Measurements from ENCODE around the gene WFIKKN2. TPM values are rescaled to one million over a fixed set of nuclear protein-coding genes. Genes with fewer than 3 reads are reported as not detected.
"Not testable (repeated sequence)": the region's sequence is repeated elsewhere in the genome, so short reads cannot be mapped to it uniquely, and the experiment has no call there.

Gene WFIKKN2
- total RNA-seq, 1 experiment from 2014 or later = not detected

- no peak for DNase-seq (ENCODE audit: low spot score)
Measured at GRCh38 chr17:50853781-50854180, 18.4 kb downstream of the WFIKKN2 start.

- DNase-seq (ENCODE audit: low spot score) = no peak
Measured at GRCh38 chr17:50855708-50856330, 20.4 kb downstream of the WFIKKN2 start.

- no peak for DNase-seq (ENCODE audit: low spot score)
Measured at GRCh38 chr17:50856431-50856830, 21.0 kb downstream of the WFIKKN2 start.

GRCh38 chr17:50858486-50859225, 23.3 kb downstream of the WFIKKN2 start:
- DNase-seq (ENCODE audit: low spot score) = no peak

GRCh38 chr17:50859727-50860126, 24.3 kb downstream of the WFIKKN2 start:
- not testable (repeated sequence) for DNase-seq (ENCODE audit: low spot score)

- no peak for DNase-seq (ENCODE audit: low spot score)
Measured at GRCh38 chr17:50861334-50861676, 25.9 kb downstream of the WFIKKN2 start.

GRCh38 chr17:50861822-50862528, 26.6 kb downstream of the WFIKKN2 start:
- no peak for DNase-seq (ENCODE audit: low spot score)

GRCh38 chr17:50863221-50863843, 27.9 kb downstream of the WFIKKN2 start:
- DNase-seq (ENCODE audit: low spot score) = peak; percentile 45

- DNase-seq (ENCODE audit: low spot score) = no peak
Measured at GRCh38 chr17:50863931-50864330, 28.5 kb downstream of the WFIKKN2 start.

GRCh38 chr17:50864747-50865059, 29.3 kb downstream of the WFIKKN2 start:
- DNase-seq (ENCODE audit: low spot score) = no peak

- peak; percentile 36 for DNase-seq (ENCODE audit: low spot score)
Measured at GRCh38 chr17:50865060-50865867, 29.9 kb downstream of the WFIKKN2 start.

GRCh38 chr17:50865868-50866260, 30.5 kb downstream of the WFIKKN2 start:
- no peak for DNase-seq (ENCODE audit: low spot score)

- peak; percentile 96 for DNase-seq (ENCODE audit: low spot score)
Measured at GRCh38 chr17:50866261-50866949, 31.0 kb downstream of the WFIKKN2 start, which contains the start of gene TOB1. Gene TOB1 (minus strand): TSS chr17:50866354. CDS start chr17:50864017, 2,337 bp downstream.

- peak; percentile 77 for DNase-seq (ENCODE audit: low spot score)
Measured at GRCh38 chr17:50866950-50867362, 31.6 kb downstream of the WFIKKN2 start.

- peak; percentile 98 for DNase-seq (ENCODE audit: low spot score)
Measured at GRCh38 chr17:50867363-50868139, 32.2 kb downstream of the WFIKKN2 start.

- no peak for DNase-seq (ENCODE audit: low spot score)
Measured at GRCh38 chr17:50868140-50868438, 32.7 kb downstream of the WFIKKN2 start.

GRCh38 chr17:50868602-50869001, 33.2 kb downstream of the WFIKKN2 start:
- DNase-seq (ENCODE audit: low spot score) = no peak

- no peak for DNase-seq (ENCODE audit: low spot score)
Measured at GRCh38 chr17:50871364-50871763, 36.0 kb downstream of the WFIKKN2 start.

- no peak for DNase-seq (ENCODE audit: low spot score)
Measured at GRCh38 chr17:50871898-50872297, 36.5 kb downstream of the WFIKKN2 start.

- no peak for DNase-seq (ENCODE audit: low spot score)
Measured at GRCh38 chr17:50872710-50873424, 37.5 kb downstream of the WFIKKN2 start.
